Osteoblast (primary cell): Measurements from ENCODE around the gene PDGFB. TPM values are rescaled to one million over a fixed set of nuclear protein-coding genes. Genes with fewer than 3 reads are reported as not detected.

Experiments used
- DNase-seq: peaks from one replicate; pipeline ENCODE4 v3.0.0; 2011; ENCODE audit warnings: low spot score, mixed read lengths; ENCODE audit not compliant: insufficient read length; ENCODE audit errors: missing footprints
- H2AFZ ChIP-seq: 2 replicates; pipeline ENCODE4 v1.6.0; 2011; ENCODE audit warnings: mild to moderate bottlenecking, low read length
- H3K27ac ChIP-seq: 2 replicates; pipeline ENCODE4 v1.5.1; 2011; ENCODE audit warnings: mild to moderate bottlenecking, low read depth, low read length, moderate library complexity
- H3K27me3 ChIP-seq: 2 replicates; pipeline ENCODE4 v1.6.0; 2012; ENCODE audit warnings: mild to moderate bottlenecking, control low read depth, inconsistent platforms, low read length, moderate library complexity; ENCODE audit not compliant: insufficient read depth
- H3K36me3 ChIP-seq: 2 replicates; pipeline ENCODE4 v1.5.1; 2011; ENCODE audit warnings: mild to moderate bottlenecking, low read length, control low read depth, moderate library complexity; ENCODE audit not compliant: insufficient read depth
- H3K4me1 ChIP-seq: 2 replicates; pipeline ENCODE4 v1.5.1; 2011; ENCODE audit warnings: mild to moderate bottlenecking, low read length, control low read depth, moderate library complexity; ENCODE audit not compliant: insufficient read depth
- H3K4me2 ChIP-seq: 2 replicates; pipeline ENCODE4 v1.6.0; 2011; ENCODE audit warnings: mild to moderate bottlenecking, low read length; ENCODE audit not compliant: insufficient read depth
- H3K4me3 ChIP-seq: fragments of 200-600 bp; sonication (generic); 3 replicates; pipeline ENCODE4 v1.5.1; 2012; ENCODE audit warnings: mild to moderate bottlenecking, low read length, inconsistent platforms; ENCODE audit not compliant: insufficient read depth
- H3K79me2 ChIP-seq: 2 replicates; pipeline ENCODE4 v1.6.0; 2012; ENCODE audit warnings: mild to moderate bottlenecking, low read length, control low read depth, inconsistent platforms; ENCODE audit not compliant: insufficient read depth
- H3K9me3 ChIP-seq: 2 replicates; pipeline ENCODE4 v1.5.1; 2011; ENCODE audit warnings: low read depth, low read length, control low read depth
- H4K20me1 ChIP-seq: 2 replicates; pipeline ENCODE4 v1.6.0; 2012; ENCODE audit warnings: mild to moderate bottlenecking, low read length, control low read depth; ENCODE audit not compliant: insufficient read depth
- CTCF ChIP-seq: IDR thresholded peaks from 2 replicates; pipeline ENCODE4 v1.5.1; 2011; ENCODE audit warnings: mild to moderate bottlenecking, low read depth, low read length, moderate library complexity; ENCODE audit errors: extremely low read depth
- total RNA-seq: library from RNA; depleted of rRNA; stranded (reverse); fragments of >200 nt; gene quantifications from 2 replicates; pipeline ENCODE4 v1.2.3, GENCODE V29; 2012

PDGFB gene
- total RNA-seq, 1 donor: under 0.01 TPM

GRCh38 chr22:39239561-39240423, 5.0 kb downstream of the PDGFB start:
- H3K4me1 ChIP-seq: no peaks in the 10 kb centered on the region
- no peak overlapping the region for H2AFZ ChIP-seq
- no peak overlapping the region for H3K27ac ChIP-seq
- TF ChIP-seq CTCF: no peak
- peak; percentile 86 for DNase-seq
- H3K4me3 ChIP-seq: no peak overlapping the region
- H3K4me2 ChIP-seq: no peak overlapping the region
- H3K79me2 ChIP-seq: no peaks in the 10 kb centered on the region
- H4K20me1 ChIP-seq: no peaks in the 10 kb centered on the region
- no peaks in the 10 kb centered on the region for H3K36me3 ChIP-seq
- no peaks in the 10 kb centered on the region for H3K9me3 ChIP-seq
- H3K27me3 ChIP-seq: peaks cover 63% of the 10 kb centered on the region

- Histone ChIP-seq H3K27ac (no peak overlapping the region), H3K9me3 (no peaks in the 10 kb centered on the region), H3K36me3 (no peaks in the 10 kb centered on the region), H3K27me3 (peaks cover 60% of the 10 kb centered on the region), H2AFZ (no peak overlapping the region), H4K20me1 (no peaks in the 10 kb centered on the region), H3K4me3 (no peak overlapping the region), H3K79me2 (no peaks in the 10 kb centered on the region), H3K4me2 (no peak overlapping the region), H3K4me1 (no peaks in the 10 kb centered on the region)
- no peak for DNase-seq
- TF ChIP-seq CTCF: no peak
These were observed 5.7 kb downstream of the PDGFB start for GRCh38 chr22:39238966-39239505.

GRCh38 chr22:39238561-39238960, 6.2 kb downstream of the PDGFB start:
- no peak for TF ChIP-seq CTCF
- Histone ChIP-seq H3K4me1 (peaks cover 1% of the 10 kb centered on the region), H3K79me2 (no peaks in the 10 kb centered on the region), H3K27me3 (peaks cover 58% of the 10 kb centered on the region), H3K9me3 (no peaks in the 10 kb centered on the region), H2AFZ (no peak overlapping the region), H3K27ac (no peak overlapping the region), H3K4me3 (no peak overlapping the region), H3K4me2 (no peak overlapping the region), H4K20me1 (no peaks in the 10 kb centered on the region), H3K36me3 (no peaks in the 10 kb centered on the region)
- no peak for DNase-seq

- no peak overlapping the region for H3K27ac ChIP-seq
- no peaks in the 10 kb centered on the region for H3K79me2 ChIP-seq
- H2AFZ ChIP-seq: no peak overlapping the region
- peaks cover 6% of the 10 kb centered on the region for H3K4me1 ChIP-seq
- peaks cover 53% of the 10 kb centered on the region for H3K27me3 ChIP-seq
- no peaks in the 10 kb centered on the region for H4K20me1 ChIP-seq
- no peaks in the 10 kb centered on the region for H3K9me3 ChIP-seq
- H3K4me3 ChIP-seq: no peak overlapping the region
- no peak for DNase-seq
- H3K4me2 ChIP-seq: no peak overlapping the region
- no peaks in the 10 kb centered on the region for H3K36me3 ChIP-seq
- TF ChIP-seq CTCF: no peak
These were observed 6.7 kb downstream of the PDGFB start for GRCh38 chr22:39238101-39238466.
